ENCODE results near the gene PAQR6. TPM values are rescaled to one million over a fixed set of nuclear protein-coding genes. Genes with fewer than 3 reads are reported as not detected.
A peak's percentile ranks its signal among the peaks of the same experiment; 100 is the strongest.

The PAQR6 gene
- total RNA-seq, 1 donor from 2014 or later, result 8.4 TPM

DNA sequence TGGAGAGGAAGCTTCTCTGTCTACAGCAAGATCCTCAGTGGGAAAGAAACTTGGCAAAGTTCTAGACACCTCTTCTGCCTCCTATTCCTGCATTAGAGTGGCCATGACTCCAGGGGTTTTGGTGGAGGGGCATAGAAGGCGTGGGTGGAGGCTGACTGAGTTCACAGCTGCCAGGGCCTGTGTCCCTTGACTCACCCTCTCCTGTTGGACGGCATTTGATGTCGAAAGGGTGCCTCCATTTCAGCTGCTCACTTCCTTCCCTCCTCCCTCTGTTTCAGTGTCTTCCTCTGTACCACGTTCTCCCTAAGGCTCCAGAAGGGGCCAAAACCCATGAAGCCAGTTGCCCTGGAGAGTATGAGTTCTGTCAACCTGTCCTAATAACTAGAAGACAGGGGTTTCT lies 36.9 kb upstream of the PAQR6 start:
- Mint-ChIP-seq H3K27me3 (ENCODE audit: unreplicated experiment) (peaks cover 3% of the 10 kb centered on the region), H3K9me3 (ENCODE audit: unreplicated experiment) (no peaks in the 10 kb centered on the region), H3K27ac (ENCODE audit: unreplicated experiment) (no peak overlapping the region), H3K4me3 (ENCODE audit: unreplicated experiment) (no peak overlapping the region), H3K4me1 (ENCODE audit: unreplicated experiment) (peaks cover 21% of the 10 kb centered on the region), H3K36me3 (ENCODE audit: low read depth, unreplicated experiment) (peaks cover 5% of the 10 kb centered on the region)
- TF ChIP-seq, protein P1, sequence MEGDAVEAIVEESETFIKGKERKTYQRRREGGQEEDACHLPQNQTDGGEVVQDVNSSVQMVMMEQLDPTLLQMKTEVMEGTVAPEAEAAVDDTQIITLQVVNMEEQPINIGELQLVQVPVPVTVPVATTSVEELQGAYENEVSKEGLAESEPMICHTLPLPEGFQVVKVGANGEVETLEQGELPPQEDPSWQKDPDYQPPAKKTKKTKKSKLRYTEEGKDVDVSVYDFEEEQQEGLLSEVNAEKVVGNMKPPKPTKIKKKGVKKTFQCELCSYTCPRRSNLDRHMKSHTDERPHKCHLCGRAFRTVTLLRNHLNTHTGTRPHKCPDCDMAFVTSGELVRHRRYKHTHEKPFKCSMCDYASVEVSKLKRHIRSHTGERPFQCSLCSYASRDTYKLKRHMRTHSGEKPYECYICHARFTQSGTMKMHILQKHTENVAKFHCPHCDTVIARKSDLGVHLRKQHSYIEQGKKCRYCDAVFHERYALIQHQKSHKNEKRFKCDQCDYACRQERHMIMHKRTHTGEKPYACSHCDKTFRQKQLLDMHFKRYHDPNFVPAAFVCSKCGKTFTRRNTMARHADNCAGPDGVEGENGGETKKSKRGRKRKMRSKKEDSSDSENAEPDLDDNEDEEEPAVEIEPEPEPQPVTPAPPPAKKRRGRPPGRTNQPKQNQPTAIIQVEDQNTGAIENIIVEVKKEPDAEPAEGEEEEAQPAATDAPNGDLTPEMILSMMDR (IDR thresholded peaks at IDR 0.05; ENCODE audit: unreplicated experiment), result no peak
- DNase-seq (ENCODE audit: low spot score), result no peak

- Mint-ChIP-seq H3K36me3 (ENCODE audit: low read depth, unreplicated experiment) (peaks cover 5% of the 10 kb centered on the region), H3K9me3 (ENCODE audit: unreplicated experiment) (no peaks in the 10 kb centered on the region), H3K27me3 (ENCODE audit: unreplicated experiment) (peaks cover 3% of the 10 kb centered on the region), H3K4me3 (ENCODE audit: unreplicated experiment) (peak within 1 kb of the TSS; percentile 99), H3K4me1 (ENCODE audit: unreplicated experiment) (peaks cover 21% of the 10 kb centered on the region), H3K27ac (ENCODE audit: unreplicated experiment) (peak within 1 kb of the TSS; percentile 85)
- TF ChIP-seq, protein P1 (IDR thresholded peaks at IDR 0.05; ENCODE audit: unreplicated experiment), result no peak
- DNase-seq (ENCODE audit: low spot score), result no peak
Measured at GRCh38 chr1:156284112-156284511, 36.3 kb upstream of the PAQR6 start, which contains the start of gene TMEM79. Gene TMEM79 (plus strand): TSS chr1:156284325. CDS start chr1:156285227, 902 bp downstream.

GRCh38 chr1:156283521-156283920 lies 35.7 kb upstream of the PAQR6 start:
- TF ChIP-seq, protein P1 (IDR thresholded peaks at IDR 0.05; ENCODE audit: unreplicated experiment), result no peak
- Mint-ChIP-seq H3K36me3 (ENCODE audit: low read depth, unreplicated experiment) (peaks cover 5% of the 10 kb centered on the region), H3K27me3 (ENCODE audit: unreplicated experiment) (peaks cover 3% of the 10 kb centered on the region), H3K27ac (ENCODE audit: unreplicated experiment) (peak overlapping the region; percentile 64), H3K4me3 (ENCODE audit: unreplicated experiment) (peak overlapping the region; percentile 99), H3K9me3 (ENCODE audit: unreplicated experiment) (no peaks in the 10 kb centered on the region), H3K4me1 (ENCODE audit: unreplicated experiment) (peaks cover 21% of the 10 kb centered on the region)
- no peak for DNase-seq (ENCODE audit: low spot score)

- TF ChIP-seq, protein P1 (IDR thresholded peaks at IDR 0.05; ENCODE audit: unreplicated experiment), result no peak
- Mint-ChIP-seq H3K4me3 (ENCODE audit: unreplicated experiment) (peak within 1 kb of the TSS; percentile 99), H3K9me3 (ENCODE audit: unreplicated experiment) (no peaks in the 10 kb centered on the region), H3K36me3 (ENCODE audit: low read depth, unreplicated experiment) (peaks cover 12% of the 10 kb centered on the region), H3K27me3 (ENCODE audit: unreplicated experiment) (peaks cover 3% of the 10 kb centered on the region), H3K4me1 (ENCODE audit: unreplicated experiment) (peaks cover 21% of the 10 kb centered on the region), H3K27ac (ENCODE audit: unreplicated experiment) (peak within 1 kb of the TSS; percentile 92)
- DNase-seq (ENCODE audit: low spot score), result peak; percentile 95
Measured at GRCh38 chr1:156282479-156283222, 34.8 kb upstream of the PAQR6 start, which contains the start of gene SMG5. Gene SMG5 (minus strand): TSS chr1:156282825. CDS start chr1:156282680, 145 bp downstream.
